IPS DF 6.9 (cell line): ENCODE measurements around the gene NRP2.

Source experiments
- DNase-seq: peaks from one replicate; pipeline ENCODE4 v3.0.0-alpha.2; 2013; ENCODE audit warnings: low read depth, low spot score
- H3K27ac ChIP-seq: one replicate; pipeline ENCODE4 v1.5.1; 2013; ENCODE audit warnings: low read length, control low read depth
- H3K27me3 ChIP-seq: 2 replicates; pipeline ENCODE4 v1.6.1; 2013; ENCODE audit warnings: mild to moderate bottlenecking, low read length; ENCODE audit not compliant: control insufficient read depth, insufficient read depth
- H3K36me3 ChIP-seq: 2 replicates; pipeline ENCODE4 v1.6.1; 2013; ENCODE audit warnings: low read length; ENCODE audit not compliant: control insufficient read depth, insufficient read depth
- H3K4me1 ChIP-seq: 2 replicates; pipeline ENCODE4 v1.6.1; 2013; ENCODE audit warnings: low read length; ENCODE audit not compliant: control insufficient read depth, insufficient read depth
- H3K4me3 ChIP-seq: 2 replicates; pipeline ENCODE4 v1.5.1; 2013; ENCODE audit warnings: mild to moderate bottlenecking, low read length
- H3K9me3 ChIP-seq: 2 replicates; pipeline ENCODE4 v1.6.1; 2013; ENCODE audit warnings: low read length, inconsistent platforms; ENCODE audit not compliant: control insufficient read depth, insufficient read depth
- WGBS: extraction: QIAGEN DNeasy Blood & Tissue Kit; methylation state at CpG from one replicate; pipeline ENCODE4 v1.1.7; 2013; ENCODE audit warnings: mixed read lengths, missing lambda C conversion rate; ENCODE audit not compliant: insufficient read length, insufficient coverage; 5-methylcytosine and 5-hydroxymethylcytosine counted together

The NRP2 gene

DNA sequence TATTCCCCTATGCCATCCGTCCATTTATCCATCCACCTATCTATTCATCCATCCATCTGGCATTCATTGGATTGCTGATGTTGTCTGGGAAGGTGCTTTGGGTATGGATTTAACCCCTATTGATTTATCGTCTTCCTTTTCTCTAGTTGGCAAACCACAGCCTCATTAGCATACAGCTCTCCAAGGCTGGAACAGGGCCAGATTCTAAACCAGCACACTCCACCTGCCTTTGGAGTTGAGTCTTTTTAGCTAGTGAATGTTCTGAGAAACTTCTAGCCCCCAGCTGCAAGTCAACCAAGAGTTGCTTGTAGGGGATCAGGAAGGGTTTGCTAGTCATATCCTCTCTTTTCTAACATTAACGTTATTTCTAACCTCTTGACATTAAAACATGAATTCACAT is 90.7 kb downstream of the NRP2 start:
- no peaks in the 10 kb centered on the region for H3K27me3 ChIP-seq
- 100% methylated on average over 1 of the region's 3 CpGs for WGBS
- DNase-seq = no peak
- no peaks in the 10 kb centered on the region for H3K36me3 ChIP-seq
- H3K4me1 ChIP-seq = no peaks in the 10 kb centered on the region
- no peaks in the 10 kb centered on the region for H3K9me3 ChIP-seq
- H3K4me3 ChIP-seq = no peak overlapping the region
- no peak overlapping the region for H3K27ac ChIP-seq

DNA sequence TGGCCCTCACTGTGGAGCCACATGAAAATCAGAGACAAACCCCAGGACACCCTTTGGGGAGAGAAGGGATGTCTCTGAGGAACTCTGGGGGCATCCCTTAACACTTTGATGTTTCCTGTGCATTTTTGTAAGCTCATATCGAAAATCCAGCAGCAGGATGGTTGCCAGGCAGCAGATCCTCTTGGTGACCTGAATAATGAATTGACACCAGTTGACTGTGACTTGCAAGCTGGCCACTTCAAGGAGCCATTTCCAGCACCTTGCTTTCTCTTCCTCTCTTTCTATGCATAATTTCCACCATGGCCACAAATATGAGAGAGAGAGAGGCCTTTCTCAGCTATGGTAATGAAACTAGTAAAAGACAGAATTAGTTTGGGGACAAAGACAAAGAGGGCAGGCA is 91.7 kb downstream of the NRP2 start:
- Histone ChIP-seq H3K9me3 (no peaks in the 10 kb centered on the region), H3K36me3 (no peaks in the 10 kb centered on the region), H3K27ac (no peak overlapping the region), H3K4me1 (no peaks in the 10 kb centered on the region), H3K27me3 (no peaks in the 10 kb centered on the region), H3K4me3 (no peak overlapping the region)
- no peak for DNase-seq
- WGBS = no CpG with 5 or more reads among the region's 1 CpG

DNA sequence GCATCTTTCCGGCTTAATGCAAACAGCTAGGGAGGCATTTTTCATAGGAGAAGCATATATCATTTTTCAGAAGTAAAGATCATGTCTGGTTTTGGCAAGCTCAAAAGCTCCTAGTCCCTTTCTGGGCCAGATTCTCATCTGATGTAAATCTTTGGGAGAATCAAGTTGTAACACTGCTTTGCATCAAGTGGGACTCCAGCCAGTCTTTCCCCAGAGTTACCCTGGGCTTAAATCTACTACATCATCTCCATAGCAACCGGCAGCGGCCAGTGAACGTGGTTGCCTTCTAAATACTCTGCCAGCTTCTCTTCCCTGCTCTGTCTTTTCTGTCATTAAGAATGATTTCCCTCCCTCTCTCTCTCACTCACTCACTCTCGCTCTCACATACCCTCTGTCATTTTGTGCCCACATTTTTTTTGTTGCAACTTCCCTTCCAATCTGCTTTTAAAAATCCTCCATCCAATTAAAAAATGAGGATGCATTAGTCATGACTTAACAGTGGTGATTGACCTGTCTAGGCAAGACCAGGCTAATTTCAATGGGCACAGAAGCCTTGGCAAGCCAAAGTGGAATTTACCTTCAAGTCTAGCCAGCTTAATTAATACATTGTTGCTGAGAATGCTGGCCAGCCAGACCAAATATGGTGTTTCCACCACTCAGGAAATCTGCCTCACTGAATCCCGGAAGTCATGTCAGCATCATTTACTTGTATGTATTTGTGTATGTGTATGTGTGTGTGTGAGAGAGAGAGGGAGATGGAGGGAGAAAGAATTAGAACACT is 93.0 kb downstream of the NRP2 start:
- no peaks in the 10 kb centered on the region for H3K4me1 ChIP-seq
- 100% methylated on average over 1 of the region's 6 CpGs for WGBS
- H3K9me3 ChIP-seq = no peaks in the 10 kb centered on the region
- no peak overlapping the region for H3K27ac ChIP-seq
- no peaks in the 10 kb centered on the region for H3K36me3 ChIP-seq
- no peaks in the 10 kb centered on the region for H3K27me3 ChIP-seq
- no peak for DNase-seq
- H3K4me3 ChIP-seq = no peak overlapping the region

DNA sequence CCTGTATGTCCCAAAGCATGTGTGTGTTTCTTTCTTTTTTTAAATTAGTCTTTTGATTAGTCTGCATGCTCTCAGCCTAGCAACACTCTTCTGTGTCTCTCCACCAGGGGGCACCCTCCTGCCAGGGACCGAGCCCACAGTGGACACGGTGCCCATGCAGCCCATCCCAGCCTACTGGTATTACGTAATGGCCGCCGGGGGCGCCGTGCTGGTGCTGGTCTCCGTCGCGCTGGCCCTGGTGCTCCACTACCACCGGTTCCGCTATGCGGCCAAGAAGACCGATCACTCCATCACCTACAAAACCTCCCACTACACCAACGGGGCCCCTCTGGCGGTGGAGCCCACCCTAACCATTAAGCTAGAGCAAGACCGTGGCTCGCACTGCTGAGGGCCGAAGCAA is 93.8 kb downstream of the NRP2 start:
- H3K4me3 ChIP-seq = no peak overlapping the region

DNA sequence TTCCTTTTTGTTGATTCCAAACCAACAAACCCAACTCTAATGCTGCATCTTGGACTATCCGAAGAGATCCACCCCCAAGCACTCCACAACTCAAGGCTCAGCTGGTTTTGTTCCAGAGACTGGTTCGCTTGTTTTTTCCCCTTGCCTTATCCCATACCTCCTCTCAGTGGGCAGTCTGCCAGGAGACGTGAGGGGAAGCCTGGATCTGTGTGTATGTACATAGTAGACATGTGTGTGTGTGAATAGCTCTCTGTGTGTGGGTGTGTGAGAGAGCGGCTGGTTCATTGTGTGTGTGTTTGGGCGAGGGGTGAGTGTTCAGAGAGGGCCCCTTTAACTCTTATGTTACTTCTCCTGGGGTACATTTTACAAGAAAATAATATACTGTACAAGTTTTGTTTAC is 94.4 kb downstream of the NRP2 start:
- no peaks in the 10 kb centered on the region for H3K36me3 ChIP-seq
- no CpG with 5 or more reads among the region's 5 CpGs for WGBS
- no peaks in the 10 kb centered on the region for H3K27me3 ChIP-seq
- H3K4me3 ChIP-seq = no peak overlapping the region; the same call in 1 of the 2 replicates
- H3K4me1 ChIP-seq = no peaks in the 10 kb centered on the region
- H3K9me3 ChIP-seq = no peaks in the 10 kb centered on the region
- no peak for DNase-seq
- no peak overlapping the region for H3K27ac ChIP-seq

More for the DNA sequence above, 93.8 kb downstream of the NRP2 start:
- peak; percentile 85 for DNase-seq
- no CpG with 5 or more reads among the region's 19 CpGs for WGBS
- Histone ChIP-seq H3K4me1 (no peaks in the 10 kb centered on the region), H3K9me3 (no peaks in the 10 kb centered on the region), H3K27me3 (no peaks in the 10 kb centered on the region), H3K27ac (no peak overlapping the region), H3K36me3 (no peaks in the 10 kb centered on the region)

DNA sequence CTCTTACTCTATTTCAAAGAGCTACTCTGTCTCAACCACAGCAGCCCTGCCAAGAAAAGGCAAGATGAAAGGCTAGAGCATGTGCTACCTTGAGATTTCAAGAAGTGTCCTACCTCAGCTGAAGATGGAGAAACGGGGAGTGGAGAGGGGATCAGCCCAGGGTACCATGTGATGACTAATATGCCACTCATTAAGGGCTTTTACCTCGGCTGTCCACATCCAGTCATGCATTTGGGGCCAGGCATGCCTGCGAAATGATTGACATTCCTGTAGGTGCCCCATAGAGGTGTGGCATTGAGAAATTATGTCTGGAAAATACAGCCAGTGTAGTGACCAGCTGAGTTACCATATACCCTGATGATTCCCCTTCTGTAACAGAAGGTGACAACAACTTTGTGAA is 96.1 kb downstream of the NRP2 start:
- no peak for DNase-seq
- Histone ChIP-seq H3K27ac (no peak overlapping the region), H3K4me3 (no peak overlapping the region), H3K9me3 (no peaks in the 10 kb centered on the region), H3K27me3 (no peaks in the 10 kb centered on the region), H3K36me3 (no peaks in the 10 kb centered on the region), H3K4me1 (no peaks in the 10 kb centered on the region)
- WGBS = no CpG with 5 or more reads among the region's 3 CpGs

DNA sequence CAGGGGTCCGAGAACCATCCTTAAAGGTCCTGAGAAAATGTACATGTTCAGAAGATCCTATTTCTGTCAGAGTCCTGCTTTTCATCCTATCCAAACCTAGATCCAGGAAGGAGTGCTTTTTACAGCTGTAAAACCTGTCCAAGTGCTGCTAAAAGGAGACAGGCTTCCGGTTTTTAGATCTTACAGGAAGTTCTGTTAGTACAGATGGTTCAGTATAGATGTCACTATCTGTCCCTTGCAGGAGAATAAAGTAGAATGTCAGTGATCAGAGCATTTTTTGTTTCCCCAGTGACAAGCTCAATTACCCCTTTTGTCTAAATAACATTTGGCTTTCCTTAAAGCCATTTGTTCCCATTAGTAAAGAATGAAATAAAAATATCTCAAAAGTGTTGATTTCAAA is 98.3 kb downstream of the NRP2 start:
- Histone ChIP-seq H3K4me3 (no peak overlapping the region), H3K27ac (no peak overlapping the region), H3K27me3 (no peaks in the 10 kb centered on the region), H3K9me3 (no peaks in the 10 kb centered on the region), H3K4me1 (no peaks in the 10 kb centered on the region), H3K36me3 (no peaks in the 10 kb centered on the region)
- no peak for DNase-seq
- WGBS = no CpG with 5 or more reads among the region's 2 CpGs

DNA sequence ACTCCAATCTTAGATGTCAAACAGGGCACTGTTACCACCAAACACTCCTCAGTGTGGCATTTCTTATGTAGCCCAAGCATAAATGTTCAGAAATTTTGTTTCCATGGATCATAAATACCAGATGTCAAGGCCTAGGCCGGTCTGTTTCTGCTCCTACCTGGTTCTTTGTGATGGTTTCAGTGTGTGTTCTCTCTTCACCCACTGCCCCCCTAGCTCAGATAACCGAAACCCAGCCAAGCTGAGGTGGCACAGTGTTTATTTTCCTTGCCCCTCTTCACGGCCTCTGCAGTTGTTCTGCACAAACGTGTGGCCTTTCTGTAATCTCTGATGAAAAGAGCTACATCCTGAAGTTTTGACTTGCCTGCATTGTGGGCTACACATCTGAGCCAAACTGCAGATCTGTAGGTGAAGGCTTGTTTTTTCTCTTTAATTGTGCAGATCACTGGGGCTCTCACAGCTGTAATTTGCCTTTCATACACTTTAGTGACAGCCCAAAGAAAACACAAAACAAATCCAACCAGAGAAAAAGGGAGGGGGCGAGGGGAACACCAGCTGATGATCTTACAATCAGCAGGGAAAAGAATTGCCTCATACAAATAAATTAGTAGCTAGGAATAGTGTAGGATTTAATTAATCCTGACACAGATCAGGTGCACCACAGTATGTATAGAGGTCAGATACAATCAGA is 99.1 kb downstream of the NRP2 start:
- Histone ChIP-seq H3K36me3 (no peaks in the 10 kb centered on the region), H3K27me3 (no peaks in the 10 kb centered on the region), H3K4me3 (no peak overlapping the region), H3K9me3 (no peaks in the 10 kb centered on the region), H3K27ac (no peak overlapping the region), H3K4me1 (no peaks in the 10 kb centered on the region)
- no peak for DNase-seq
- WGBS = no CpG with 5 or more reads among the region's 5 CpGs

DNA sequence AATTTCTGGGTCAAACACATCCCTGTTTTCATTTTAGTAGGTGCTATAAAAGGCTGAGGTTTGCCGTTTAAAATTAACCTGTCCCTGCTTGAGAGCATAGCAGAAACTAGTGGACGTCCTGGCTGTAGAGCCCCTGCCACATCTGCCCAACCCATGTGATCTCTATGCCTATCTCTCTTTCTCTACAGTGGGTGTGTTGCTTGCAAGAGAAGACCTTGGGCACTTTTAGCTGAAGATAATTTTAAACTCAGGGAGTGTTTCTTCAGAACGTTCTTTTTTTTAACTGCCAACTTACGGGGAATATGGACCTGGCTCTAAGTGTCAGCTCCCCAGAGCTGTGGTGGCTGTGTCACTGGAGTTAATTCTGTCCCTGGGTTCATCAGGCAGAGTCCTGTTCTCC is 100.6 kb downstream of the NRP2 start:
- no peak for DNase-seq
- WGBS = no CpG with 5 or more reads among the region's 4 CpGs
- H3K9me3 ChIP-seq = no peaks in the 10 kb centered on the region
- H3K27me3 ChIP-seq = no peaks in the 10 kb centered on the region
- no peaks in the 10 kb centered on the region for H3K36me3 ChIP-seq
- no peak overlapping the region for H3K27ac ChIP-seq
- H3K4me3 ChIP-seq = no peak overlapping the region
- no peaks in the 10 kb centered on the region for H3K4me1 ChIP-seq

DNA sequence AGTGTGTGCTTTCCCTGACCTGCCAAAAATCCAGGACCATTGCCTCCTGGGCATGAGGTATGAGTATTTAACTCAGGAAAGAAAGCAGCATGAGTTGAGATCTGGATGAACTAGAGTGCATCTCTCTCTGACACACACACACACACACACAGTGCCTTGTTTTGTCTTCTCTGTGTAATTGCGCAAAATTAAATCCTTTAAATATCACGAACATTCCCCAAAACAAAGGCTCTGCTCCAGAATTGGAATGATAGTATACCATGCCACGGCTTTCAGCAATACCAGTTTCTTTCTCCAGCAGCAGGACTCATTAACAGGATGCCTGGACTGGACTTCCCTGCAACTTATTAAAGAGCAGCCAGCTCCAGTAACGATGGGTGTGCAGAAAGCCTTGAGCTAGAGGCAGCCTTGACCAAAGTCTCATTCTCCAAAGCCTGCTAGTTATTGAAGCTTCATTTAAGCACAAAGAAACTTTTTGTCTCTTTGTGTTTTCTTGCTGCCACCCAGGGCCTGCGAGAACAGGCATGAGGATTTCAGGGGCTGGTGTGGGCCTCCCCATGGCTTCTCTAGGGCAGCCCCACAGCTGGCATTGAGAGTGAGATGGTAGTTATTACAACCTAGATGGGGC is 101.7 kb downstream of the NRP2 start:
- no peak for DNase-seq
- H3K4me3 ChIP-seq = no peak overlapping the region
- no peak overlapping the region for H3K27ac ChIP-seq
- WGBS = no CpG with 5 or more reads among the region's 5 CpGs
- no peaks in the 10 kb centered on the region for H3K27me3 ChIP-seq
- H3K9me3 ChIP-seq = no peaks in the 10 kb centered on the region
- H3K36me3 ChIP-seq = no peaks in the 10 kb centered on the region
- H3K4me1 ChIP-seq = no peaks in the 10 kb centered on the region
